Kidney epithelial cell (primary cell): ENCODE measurements around the gene ZFYVE19. TPM values are rescaled to one million over a fixed set of nuclear protein-coding genes. Genes with fewer than 3 reads are reported as not detected.

Experiments used
- DNase-seq: peaks from one replicate; pipeline ENCODE4 v3.0.0-alpha.2; 2010; ENCODE audit warnings: low read depth
- H3K27me3 ChIP-seq: 2 replicates; pipeline ENCODE4 v1.6.0; 2011; ENCODE audit warnings: low read length; ENCODE audit not compliant: control insufficient read depth, insufficient read depth
- H3K36me3 ChIP-seq: 2 replicates; pipeline ENCODE4 v1.5.1; 2011; ENCODE audit warnings: low read length; ENCODE audit not compliant: control insufficient read depth, insufficient read depth
- H3K4me3 ChIP-seq: 2 replicates; pipeline ENCODE4 v1.5.1; 2011; ENCODE audit warnings: low read depth, mild to moderate bottlenecking, control low read depth, low read length
- CTCF ChIP-seq: IDR thresholded peaks from 2 replicates; pipeline ENCODE4 v1.5.1; 2011; ENCODE audit warnings: mild to moderate bottlenecking, moderate library complexity, low read length, control low read depth, inconsistent platforms; ENCODE audit not compliant: insufficient read depth, poor library complexity, severe bottlenecking
- total RNA-seq: library from RNA; depleted of rRNA; stranded (reverse); fragments of >200 nt; gene quantifications from 2 replicates; pipeline ENCODE4 v1.2.3, GENCODE V29; 2015

Gene ZFYVE19
- total RNA-seq, 1 donor from 2014 or later, result 34.7 TPM

GRCh38 chr15:40803688-40804087 is 3.2 kb upstream of the ZFYVE19 start:
- H3K36me3 ChIP-seq, result no peaks in the 10 kb centered on the region
- H3K4me3 ChIP-seq, result no peak overlapping the region
- no peak for TF ChIP-seq CTCF
- DNase-seq, result no peak
- H3K27me3 ChIP-seq, result no peaks in the 10 kb centered on the region

GRCh38 chr15:40806672-40807027 is 239 bp upstream of the ZFYVE19 start:
- Histone ChIP-seq H3K4me3 (peak overlapping the region; percentile 94), H3K36me3 (no peaks in the 10 kb centered on the region), H3K27me3 (no peaks in the 10 kb centered on the region)
- no peak for DNase-seq
- TF ChIP-seq CTCF, result no peak

- TF ChIP-seq CTCF, result no peak
- peak overlapping the region; percentile 94 for H3K4me3 ChIP-seq
- no peak for DNase-seq
Observed at GRCh38 chr15:40807888-40808461, 1.1 kb downstream of the ZFYVE19 start.

GRCh38 chr15:40808861-40809450 is 2.1 kb downstream of the ZFYVE19 start:
- no peak overlapping the region for H3K4me3 ChIP-seq
- no peak for DNase-seq
- H3K36me3 ChIP-seq, result no peaks in the 10 kb centered on the region
- TF ChIP-seq CTCF, result no peak
- no peaks in the 10 kb centered on the region for H3K27me3 ChIP-seq

More at GRCh38 chr15:40807888-40808461, 1.1 kb downstream of the ZFYVE19 start:
- Histone ChIP-seq H3K36me3 (no peaks in the 10 kb centered on the region), H3K27me3 (no peaks in the 10 kb centered on the region)

GRCh38 chr15:40812721-40813425 is 6.0 kb downstream of the ZFYVE19 start:
- no peak for DNase-seq
- Histone ChIP-seq H3K4me3 (no peak overlapping the region), H3K36me3 (no peaks in the 10 kb centered on the region), H3K27me3 (no peaks in the 10 kb centered on the region)
- TF ChIP-seq CTCF, result no peak
